CD4-positive, alpha-beta memory T cell (primary cell): ENCODE results near the gene VTCN1. TPM values are rescaled to one million over a fixed set of nuclear protein-coding genes. Genes with fewer than 3 reads are reported as not detected.

ENCODE experiments used
- CTCF ChIA-PET: fragments of 350-600 bp; sonication (Branson Sonifier 250); formaldehyde crosslinking; loops from one replicate; lab custom pipeline; 2021; ENCODE audit warnings: inconsistent platforms; ENCODE audit not compliant: partially characterized antibody; lab: Charles Lee
- POLR2A ChIA-PET: fragments of 350-600 bp; sonication (Branson Sonifier 250); formaldehyde crosslinking; loops from one replicate; lab custom pipeline; 2021; ENCODE audit not compliant: partially characterized antibody; lab: Charles Lee
- DNase-seq, 5 donors: peaks; one replicate each; pipeline versions ENCODE4 v3.0.0 to v3.0.0-alpha.2; 2020 to 2022; ENCODE audit warnings: mixed read lengths in 1 of 5
- H3K27ac ChIP-seq: one replicate; pipeline ENCODE4 v1.7.0; 2013; ENCODE audit warnings: low read depth, low read length
- H3K27me3 ChIP-seq: 2 replicates; pipeline ENCODE4 v1.7.0; 2013; ENCODE audit warnings: mild to moderate bottlenecking, low read length, moderate library complexity; ENCODE audit not compliant: insufficient read depth
- H3K36me3 ChIP-seq: 2 replicates; pipeline ENCODE4 v1.7.0; 2013; ENCODE audit warnings: mild to moderate bottlenecking, low read length, moderate library complexity; ENCODE audit not compliant: insufficient read depth
- H3K4me1 ChIP-seq: 2 replicates; pipeline ENCODE4 v1.7.0; 2013; ENCODE audit warnings: mild to moderate bottlenecking, low read length, moderate library complexity; ENCODE audit not compliant: insufficient read depth
- H3K4me3 ChIP-seq, 2 donors: one replicate each; pipeline ENCODE4 v1.7.0; 2013; ENCODE audit warnings: low read length in 2 of 2, mild to moderate bottlenecking in 1 of 2
- H3K9me3 ChIP-seq, 2 donors: one replicate each; pipeline ENCODE4 v1.7.0; 2013; ENCODE audit warnings: low read length in 2 of 2, control low read depth in 1 of 2; ENCODE audit not compliant: control insufficient read depth in 1 of 2
- H3K27ac Mint-ChIP-seq, 7 donors: one replicate each; pipeline ENCODE4 v1.8.0; 2020 to 2021; ENCODE audit warnings: mixed read lengths in 7 of 7, mild to moderate bottlenecking in 6 of 7, inconsistent platforms in 3 of 7, moderate library complexity in 3 of 7
- H3K27me3 Mint-ChIP-seq, 2 donors: one replicate each; pipeline ENCODE4 v1.8.0; 2020 to 2021; ENCODE audit warnings: mixed read lengths in 2 of 2
- H3K36me3 Mint-ChIP-seq, 2 donors: one replicate each; pipeline ENCODE4 v1.8.0; 2020 to 2021; ENCODE audit warnings: mixed read lengths in 2 of 2, inconsistent platforms in 1 of 2, mild to moderate bottlenecking in 1 of 2
- H3K4me1 Mint-ChIP-seq, 4 donors: one replicate each; pipeline ENCODE4 v1.8.0; 2020 to 2021; ENCODE audit warnings: mixed read lengths in 4 of 4, mild to moderate bottlenecking in 1 of 4
- H3K4me3 Mint-ChIP-seq, 8 donors: one replicate each; pipeline ENCODE4 v1.8.0; 2020 to 2021; ENCODE audit warnings: mixed read lengths in 8 of 8, mild to moderate bottlenecking in 7 of 8, moderate library complexity in 6 of 8, inconsistent platforms in 3 of 8
- H3K9me3 Mint-ChIP-seq, 8 donors: one replicate each; pipeline ENCODE4 v1.8.0; 2020 to 2021; ENCODE audit warnings: mixed read lengths in 8 of 8, mild to moderate bottlenecking in 5 of 8, inconsistent platforms in 3 of 8, moderate library complexity in 1 of 8
- intact Hi-C: fragments of 100-400 bp; cut with micrococcal nuclease; formaldehyde crosslinking; loops from one replicate; pipeline ENCODE4 v1.15.1; 2023
- polyA plus RNA-seq, 2 donors: library from polyadenylated mRNA; unstranded; fragments of 300-500 nt; fragmentation: Illumina TruSeq; gene quantifications; one replicate each; pipeline ENCODE4 v1.2.3, GENCODE V29; 2021
- total RNA-seq, 2 experiments: library from RNA; stranded (reverse); gene quantifications; one replicate each; pipeline ENCODE4 v1.2.3, GENCODE V29; 2021

The VTCN1 gene
- total and polyA plus RNA-seq, 4 experiments from 2014 or later = not detected

DNA sequence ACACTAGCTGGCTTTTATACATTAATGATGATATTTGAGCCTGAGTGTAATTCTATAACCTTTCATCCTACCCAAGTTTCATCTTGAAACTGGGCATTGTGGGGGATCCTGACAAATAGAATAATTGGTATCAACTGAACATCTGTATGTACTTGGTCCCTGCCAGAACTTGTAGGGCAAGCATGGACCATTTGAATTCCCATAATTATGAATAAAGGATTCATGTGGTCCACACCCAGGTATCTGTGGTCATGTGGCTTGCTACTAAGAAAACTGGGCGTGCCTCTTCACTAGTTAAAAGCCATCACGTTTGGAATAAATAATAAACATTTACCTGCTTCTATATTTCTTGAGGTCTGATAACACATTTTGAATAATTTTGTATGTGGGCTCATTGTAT is 20.6 kb upstream of the VTCN1 start:
- Mint-ChIP-seq H3K4me1 (no peaks in the 10 kb centered on the region), H3K9me3 (peaks cover 0 to 4% (median 2%) of the 10 kb centered on the region in 8 donors), H3K27ac (no peak overlapping the region), H3K27me3 (peaks cover 2% of the 10 kb centered on the region in 2 donors), H3K36me3 (no peaks in the 10 kb centered on the region), H3K4me3 (no peak overlapping the region)
- H3K9me3 ChIP-seq = no peaks in the 10 kb centered on the region
- no peaks in the 10 kb centered on the region for H3K4me1 ChIP-seq
- DNase-seq = no peak
- ChIA-PET POLR2A (no interaction called here), CTCF (no interaction called here)
- no peak overlapping the region for H3K27ac ChIP-seq
- H3K36me3 ChIP-seq = no peaks in the 10 kb centered on the region
- H3K27me3 ChIP-seq = no peaks in the 10 kb centered on the region
- H3K4me3 ChIP-seq = no peak overlapping the region
- intact Hi-C loops = no loop called here

DNA sequence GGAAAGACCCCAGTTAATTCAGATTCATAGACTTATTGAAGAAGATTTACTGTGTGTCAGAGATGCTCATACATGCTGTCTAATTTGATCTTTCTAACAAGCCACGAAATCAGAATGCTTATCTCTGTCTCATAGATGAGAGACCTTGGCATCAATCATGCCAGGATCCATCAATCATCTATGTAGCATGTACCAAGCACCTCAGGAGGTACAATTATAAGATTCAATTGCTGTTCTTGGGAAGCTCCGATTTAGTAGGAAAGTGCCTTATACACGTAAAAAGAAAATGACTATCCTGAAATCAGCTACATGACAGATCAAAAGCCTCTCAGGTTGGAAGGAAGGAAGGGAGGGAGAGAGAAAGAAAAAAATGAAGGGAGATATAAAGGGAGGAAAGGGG is 18.5 kb upstream of the VTCN1 start:
- no peak overlapping the region for H3K4me3 Mint-ChIP-seq
- H3K36me3 ChIP-seq = no peaks in the 10 kb centered on the region
- H3K27me3 Mint-ChIP-seq = peaks cover 2% of the 10 kb centered on the region in 2 donors
- H3K4me1 ChIP-seq = no peaks in the 10 kb centered on the region
- ChIA-PET CTCF (no interaction called here), POLR2A (no interaction called here)
- no peaks in the 10 kb centered on the region for H3K4me1 Mint-ChIP-seq
- no peak overlapping the region for H3K27ac Mint-ChIP-seq
- intact Hi-C loops = no loop called here
- H3K4me3 ChIP-seq = no peak overlapping the region
- no peak overlapping the region for H3K27ac ChIP-seq
- H3K9me3 ChIP-seq = no peaks in the 10 kb centered on the region
- no peak for DNase-seq
- H3K36me3 Mint-ChIP-seq = no peaks in the 10 kb centered on the region
- no peaks in the 10 kb centered on the region for H3K27me3 ChIP-seq
- peaks cover 0 to 4% (median 2%) of the 10 kb centered on the region in 8 donors for H3K9me3 Mint-ChIP-seq

- CTCF ChIA-PET = no interaction called here
- no peaks in the 10 kb centered on the region for H3K36me3 Mint-ChIP-seq
- no peak for DNase-seq
- POLR2A ChIA-PET = no interaction called here
- no peak overlapping the region for H3K4me3 Mint-ChIP-seq
- H3K4me3 ChIP-seq = no peak overlapping the region
- H3K27ac ChIP-seq = no peak overlapping the region
- no peaks in the 10 kb centered on the region for H3K9me3 ChIP-seq
- peaks cover 0 to 7% (median 4%) of the 10 kb centered on the region in 8 donors for H3K9me3 Mint-ChIP-seq
- H3K4me1 ChIP-seq = no peaks in the 10 kb centered on the region
- intact Hi-C loops = no loop called here
- no peaks in the 10 kb centered on the region for H3K36me3 ChIP-seq
- no peaks in the 10 kb centered on the region for H3K27me3 Mint-ChIP-seq
- no peak overlapping the region for H3K27ac Mint-ChIP-seq
- no peaks in the 10 kb centered on the region for H3K27me3 ChIP-seq
- H3K4me1 Mint-ChIP-seq = no peaks in the 10 kb centered on the region
Measured at GRCh38 chr1:117225931-117226330, 15.2 kb upstream of the VTCN1 start.

DNA sequence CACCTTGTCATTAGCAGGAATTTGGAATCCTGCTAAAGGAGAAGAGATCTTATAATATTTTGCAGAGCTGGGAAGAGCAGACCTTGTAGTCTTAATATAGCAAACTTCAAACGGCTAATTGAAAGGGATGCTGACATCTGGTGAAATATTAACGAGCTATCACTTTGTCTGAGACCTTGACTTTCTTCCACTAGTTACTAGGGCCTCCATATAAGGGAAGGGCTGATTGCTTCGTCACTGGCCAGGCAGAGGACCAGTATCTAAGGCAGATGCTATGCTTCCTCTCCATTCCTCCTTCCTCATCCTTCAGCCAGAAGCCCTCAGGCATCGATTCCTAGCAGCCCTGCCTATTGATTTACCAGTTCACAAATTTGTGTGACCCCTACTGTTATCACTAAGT is 6.0 kb upstream of the VTCN1 start:
- intact Hi-C loops = no loop called here
- ChIA-PET POLR2A (no interaction called here), CTCF (no interaction called here)
- Histone ChIP-seq H3K36me3 (no peaks in the 10 kb centered on the region), H3K27me3 (no peaks in the 10 kb centered on the region), H3K4me1 (no peaks in the 10 kb centered on the region), H3K9me3 (no peaks in the 10 kb centered on the region), H3K4me3 (no peak overlapping the region), H3K27ac (no peak overlapping the region)
- H3K9me3 Mint-ChIP-seq = peaks cover 0 to 27% (median 21%) of the 10 kb centered on the region in 8 donors
- H3K4me3 Mint-ChIP-seq = no peak overlapping the region
- DNase-seq = no peak
- H3K27ac Mint-ChIP-seq = no peak overlapping the region
- no peaks in the 10 kb centered on the region for H3K36me3 Mint-ChIP-seq
- no peaks in the 10 kb centered on the region for H3K4me1 Mint-ChIP-seq
- peaks cover 5 to 10% of the 10 kb centered on the region in 2 donors for H3K27me3 Mint-ChIP-seq

DNA sequence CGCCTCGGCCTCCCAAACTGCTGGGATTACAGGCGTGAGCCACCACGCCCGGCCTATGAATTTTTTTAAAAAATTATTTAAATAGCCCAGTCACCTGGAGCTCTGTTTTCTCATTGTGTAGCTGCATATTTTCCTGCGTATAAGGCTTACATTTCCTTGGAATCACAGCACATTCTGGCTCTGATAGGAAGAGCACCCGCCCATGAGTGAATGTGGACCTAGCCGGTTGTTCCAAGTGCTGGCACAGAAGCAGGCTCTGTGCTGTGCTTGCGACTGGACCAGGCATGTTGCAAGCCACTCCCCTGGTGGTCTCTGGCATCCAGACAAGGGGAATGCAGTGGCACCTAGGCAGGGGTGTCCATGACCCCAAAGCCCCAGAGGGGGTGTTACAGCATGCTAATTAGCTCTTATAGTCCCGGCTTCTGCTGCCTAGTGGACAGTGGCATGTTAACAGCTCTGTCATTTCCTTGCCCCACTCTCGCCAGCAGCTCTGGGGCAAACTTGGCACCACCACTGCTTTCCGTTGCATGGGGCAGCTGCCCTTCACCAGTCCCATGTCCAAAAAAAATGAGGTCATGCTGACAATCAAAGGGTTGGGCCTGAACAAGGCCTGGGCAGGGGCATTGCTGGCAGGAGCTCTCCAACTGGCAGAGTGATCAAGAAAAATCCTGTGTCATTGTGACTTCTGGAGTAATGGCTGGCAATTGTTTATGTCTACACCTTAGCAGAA is 5.2 kb upstream of the VTCN1 start:
- no peak overlapping the region for H3K4me3 ChIP-seq
- no peaks in the 10 kb centered on the region for H3K4me1 ChIP-seq
- POLR2A ChIA-PET = no interaction called here
- H3K27ac Mint-ChIP-seq = no peak overlapping the region
- CTCF ChIA-PET = no interaction called here
- intact Hi-C loops = no loop called here
- H3K36me3 Mint-ChIP-seq = no peaks in the 10 kb centered on the region
- H3K27ac ChIP-seq = no peak overlapping the region
- peaks cover 0 to 22% (median 17%) of the 10 kb centered on the region in 8 donors for H3K9me3 Mint-ChIP-seq
- no peaks in the 10 kb centered on the region for H3K4me1 Mint-ChIP-seq
- DNase-seq = no peak
- no peak overlapping the region for H3K4me3 Mint-ChIP-seq
- H3K9me3 ChIP-seq = no peaks in the 10 kb centered on the region
- H3K27me3 ChIP-seq = no peaks in the 10 kb centered on the region
- H3K27me3 Mint-ChIP-seq = peaks cover 6 to 12% of the 10 kb centered on the region in 2 donors
- H3K36me3 ChIP-seq = no peaks in the 10 kb centered on the region

- CTCF ChIA-PET = no interaction called here
- Mint-ChIP-seq H3K9me3 (peaks cover 0 to 15% (median 11%) of the 10 kb centered on the region in 8 donors), H3K27ac (no peak overlapping the region), H3K4me1 (no peaks in the 10 kb centered on the region), H3K27me3 (peaks cover 6 to 12% of the 10 kb centered on the region in 2 donors), H3K36me3 (no peaks in the 10 kb centered on the region), H3K4me3 (no peak overlapping the region)
- no peaks in the 10 kb centered on the region for H3K4me1 ChIP-seq
- no peaks in the 10 kb centered on the region for H3K36me3 ChIP-seq
- DNase-seq = no peak
- H3K27me3 ChIP-seq = no peaks in the 10 kb centered on the region
- H3K27ac ChIP-seq = no peak overlapping the region
- intact Hi-C loops = no loop called here
- H3K4me3 ChIP-seq = no peak overlapping the region
- H3K9me3 ChIP-seq = no peaks in the 10 kb centered on the region
- POLR2A ChIA-PET = no interaction called here
Measured at GRCh38 chr1:117215019-117215418, 4.3 kb upstream of the VTCN1 start.

- Mint-ChIP-seq H3K4me3 (no peak overlapping the region), H3K27me3 (peaks cover 4 to 15% of the 10 kb centered on the region in 2 donors), H3K9me3 (peaks cover 0 to 9% (median 4%) of the 10 kb centered on the region in 8 donors), H3K36me3 (no peaks in the 10 kb centered on the region), H3K4me1 (no peaks in the 10 kb centered on the region), H3K27ac (no peak overlapping the region)
- Histone ChIP-seq H3K27me3 (no peaks in the 10 kb centered on the region), H3K36me3 (no peaks in the 10 kb centered on the region), H3K9me3 (no peaks in the 10 kb centered on the region), H3K4me3 (no peak overlapping the region), H3K27ac (no peak overlapping the region), H3K4me1 (no peaks in the 10 kb centered on the region)
- ChIA-PET CTCF (no interaction called here), POLR2A (no interaction called here)
- DNase-seq = no peak
- intact Hi-C loops = no loop called here
Measured at GRCh38 chr1:117213046-117213445, 2.3 kb upstream of the VTCN1 start.
